ENCODE results near the gene PHF24. TPM values are rescaled to one million over a fixed set of nuclear protein-coding genes. Genes with fewer than 3 reads are reported as not detected.

Gene PHF24
- total and polyA plus RNA-seq, 2 donors: 0.28 to 0.37 TPM

DNA sequence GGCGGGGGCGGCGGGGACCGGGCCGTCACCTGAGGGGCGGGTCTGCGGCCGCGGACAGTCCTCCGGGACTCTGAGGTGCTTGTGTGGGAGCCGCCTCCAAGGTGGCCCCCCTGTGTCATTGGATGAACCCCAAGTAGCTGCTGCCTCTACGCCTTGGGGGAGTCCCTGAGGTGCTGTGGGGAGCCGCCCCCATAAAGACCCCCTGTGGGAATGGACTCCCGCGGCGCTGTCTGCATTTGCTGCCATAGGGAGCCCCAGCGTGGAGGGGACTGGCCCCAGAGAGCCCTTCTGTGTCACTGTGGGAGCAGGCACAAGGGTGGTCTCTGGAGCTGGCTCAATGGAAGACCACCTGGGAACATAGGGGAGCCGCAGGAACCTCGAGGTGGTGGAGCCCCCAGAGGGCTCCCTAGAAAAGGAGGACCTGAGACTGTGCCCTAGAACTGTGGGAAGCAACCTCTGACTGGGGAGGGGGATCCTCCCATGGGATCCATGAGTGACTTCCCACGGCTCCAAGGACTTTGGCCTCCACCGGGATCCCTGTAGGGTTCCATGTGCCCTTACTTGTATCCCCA is 412 bp downstream of the PHF24 start:
- Histone ChIP-seq H3K36me3 (ENCODE audit: control insufficient read depth in 2 of 2, insufficient read depth in 2 of 2, low read length in 1 of 2) (no peaks in the 10 kb centered on the region), H3K27me3 (ENCODE audit: control insufficient read depth in 2 of 2, insufficient read depth in 1 of 2, low read length in 1 of 2) (peaks cover 41 to 91% of the 10 kb centered on the region in 2 donors), H3K9me3 (ENCODE audit: control insufficient read depth in 2 of 2, insufficient read depth in 1 of 2, low read length in 1 of 2) (no peaks in the 10 kb centered on the region), H3K27ac (ENCODE audit: low read depth in 1 of 2, low read length in 1 of 2) (no peak overlapping the region), H3K4me3 (ENCODE audit: low read length in 2 of 2) (peak overlapping the region in 1 of 2 donors; percentile 51), H3K4me1 (ENCODE audit: control insufficient read depth in 2 of 2, insufficient read depth in 2 of 2, low read length in 2 of 2) (peaks cover 2% of the 10 kb centered on the region in 2 donors)
- DNase-seq (ENCODE audit: low read depth in 6 of 9, low spot score in 9 of 9): no peak
- WGBS: 14% methylated on average over 21 of the region's 21 CpGs

DNA sequence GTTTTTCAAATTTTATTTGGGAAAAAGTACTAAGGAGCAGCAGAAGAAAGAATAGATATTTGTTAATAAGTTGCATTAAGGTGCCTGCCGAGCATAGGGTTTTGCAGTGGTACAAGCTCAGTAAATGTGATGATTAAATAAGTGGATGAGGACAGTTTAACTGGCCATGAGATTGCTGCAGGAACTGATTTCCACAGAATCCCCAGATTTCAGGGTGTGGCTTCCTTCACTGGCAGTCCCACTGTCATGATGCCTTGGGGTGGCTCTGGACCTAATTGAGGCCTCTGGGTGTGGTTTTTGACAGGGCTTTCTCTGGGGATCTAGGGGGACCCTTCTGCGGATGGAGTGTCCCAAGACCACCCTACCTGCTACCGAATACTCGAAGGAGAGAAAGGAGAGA is 1.4 kb downstream of the PHF24 start:
- peaks cover 2% of the 10 kb centered on the region in 2 donors for H3K4me1 ChIP-seq (ENCODE audit: control insufficient read depth in 2 of 2, insufficient read depth in 2 of 2, low read length in 2 of 2)
- 97% methylated on average over 4 of the region's 4 CpGs for WGBS
- H3K27me3 ChIP-seq (ENCODE audit: control insufficient read depth in 2 of 2, insufficient read depth in 1 of 2, low read length in 1 of 2): peaks cover 37 to 86% of the 10 kb centered on the region in 2 donors
- H3K36me3 ChIP-seq (ENCODE audit: control insufficient read depth in 2 of 2, insufficient read depth in 2 of 2, low read length in 1 of 2): no peaks in the 10 kb centered on the region
- no peak for DNase-seq (ENCODE audit: low read depth in 6 of 9, low spot score in 9 of 9)
- H3K4me3 ChIP-seq (ENCODE audit: low read length in 2 of 2): no peak overlapping the region
- H3K27ac ChIP-seq (ENCODE audit: low read depth in 1 of 2, low read length in 1 of 2): no peak overlapping the region
- H3K9me3 ChIP-seq (ENCODE audit: control insufficient read depth in 2 of 2, insufficient read depth in 1 of 2, low read length in 1 of 2): no peaks in the 10 kb centered on the region

DNA sequence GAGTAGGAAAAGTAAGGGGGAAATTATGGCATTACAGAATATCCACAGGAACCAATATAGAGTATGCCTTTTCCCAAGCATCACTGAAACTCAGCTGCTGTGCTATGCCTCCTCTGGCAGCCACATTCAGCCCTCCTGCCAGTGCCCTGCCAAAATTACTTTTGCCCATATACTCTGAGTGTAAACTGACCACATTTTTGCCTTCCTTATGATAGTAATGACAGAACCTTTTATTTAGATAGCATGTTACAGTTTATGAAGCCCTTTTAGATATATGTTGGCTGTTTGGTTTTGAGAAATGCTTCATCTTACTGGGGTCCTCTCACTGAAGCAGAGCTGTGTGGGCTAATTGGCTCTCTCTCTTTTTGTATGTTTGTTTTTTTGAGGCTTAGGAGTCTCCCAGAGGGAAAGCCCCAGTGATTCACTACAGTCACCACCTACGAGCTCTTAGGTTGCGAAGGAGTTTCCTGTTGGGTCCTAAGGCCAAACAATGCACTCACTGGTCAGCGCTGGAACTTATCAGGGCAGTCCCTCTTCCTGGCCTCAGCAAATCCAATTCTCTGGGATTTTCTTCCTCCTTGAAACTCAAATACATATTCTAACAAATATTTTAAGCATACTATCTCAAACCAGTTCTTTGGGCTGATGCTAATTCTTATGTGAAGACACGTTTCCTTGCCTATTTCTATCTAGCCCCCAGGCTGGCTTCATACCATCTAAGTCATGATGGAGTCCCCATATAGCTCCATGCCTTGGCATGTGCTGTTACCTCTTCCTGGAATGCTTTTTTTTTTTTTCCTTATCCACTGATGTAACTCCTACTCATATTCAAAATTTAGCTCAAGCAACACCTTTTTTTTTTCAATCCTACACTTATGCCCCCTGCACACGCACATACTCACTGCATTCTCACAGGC is 3.7 kb downstream of the PHF24 start:
- Histone ChIP-seq H3K27ac (ENCODE audit: low read depth in 1 of 2, low read length in 1 of 2) (no peak overlapping the region), H3K4me1 (ENCODE audit: control insufficient read depth in 2 of 2, insufficient read depth in 2 of 2, low read length in 2 of 2) (peaks cover 2% of the 10 kb centered on the region in 2 donors), H3K27me3 (ENCODE audit: control insufficient read depth in 2 of 2, insufficient read depth in 1 of 2, low read length in 1 of 2) (peaks cover 30 to 81% of the 10 kb centered on the region in 2 donors), H3K4me3 (ENCODE audit: low read length in 2 of 2) (no peak overlapping the region), H3K36me3 (ENCODE audit: control insufficient read depth in 2 of 2, insufficient read depth in 2 of 2, low read length in 1 of 2) (no peaks in the 10 kb centered on the region), H3K9me3 (ENCODE audit: control insufficient read depth in 2 of 2, insufficient read depth in 1 of 2, low read length in 1 of 2) (no peaks in the 10 kb centered on the region)
- no peak for DNase-seq (ENCODE audit: low read depth in 6 of 9, low spot score in 9 of 9)
- 62% methylated on average over 5 of the region's 5 CpGs for WGBS

DNA sequence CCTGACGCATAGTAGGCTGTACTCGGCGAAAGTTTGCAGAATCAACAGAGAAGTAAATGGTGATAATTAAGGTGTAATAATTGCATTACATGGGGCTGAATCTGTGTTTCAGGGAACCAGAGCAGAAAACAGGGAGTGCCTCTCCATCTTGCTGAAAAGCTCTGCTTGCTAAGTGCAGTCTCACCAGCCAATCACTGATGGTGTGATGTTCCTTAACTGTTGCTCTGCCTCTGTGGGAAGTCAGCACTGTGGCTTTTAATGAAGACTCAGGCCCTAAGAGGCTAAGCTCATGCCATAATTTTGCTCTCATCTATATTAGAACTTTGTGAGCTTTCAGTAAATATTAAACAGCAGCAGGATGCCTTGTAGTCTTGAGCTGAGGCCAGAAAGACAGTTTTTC is 4.5 kb downstream of the PHF24 start:
- Histone ChIP-seq H3K36me3 (ENCODE audit: control insufficient read depth in 2 of 2, insufficient read depth in 2 of 2, low read length in 1 of 2) (no peaks in the 10 kb centered on the region), H3K27ac (ENCODE audit: low read depth in 1 of 2, low read length in 1 of 2) (no peak overlapping the region), H3K4me1 (ENCODE audit: control insufficient read depth in 2 of 2, insufficient read depth in 2 of 2, low read length in 2 of 2) (peaks cover 2% of the 10 kb centered on the region in 2 donors), H3K4me3 (ENCODE audit: low read length in 2 of 2) (no peak overlapping the region), H3K9me3 (ENCODE audit: control insufficient read depth in 2 of 2, insufficient read depth in 1 of 2, low read length in 1 of 2) (no peaks in the 10 kb centered on the region), H3K27me3 (ENCODE audit: control insufficient read depth in 2 of 2, insufficient read depth in 1 of 2, low read length in 1 of 2) (peaks cover 25 to 76% of the 10 kb centered on the region in 2 donors)
- DNase-seq (ENCODE audit: low read depth in 6 of 9, low spot score in 9 of 9): no peak
- 94% methylated on average over 3 of the region's 3 CpGs for WGBS

DNA sequence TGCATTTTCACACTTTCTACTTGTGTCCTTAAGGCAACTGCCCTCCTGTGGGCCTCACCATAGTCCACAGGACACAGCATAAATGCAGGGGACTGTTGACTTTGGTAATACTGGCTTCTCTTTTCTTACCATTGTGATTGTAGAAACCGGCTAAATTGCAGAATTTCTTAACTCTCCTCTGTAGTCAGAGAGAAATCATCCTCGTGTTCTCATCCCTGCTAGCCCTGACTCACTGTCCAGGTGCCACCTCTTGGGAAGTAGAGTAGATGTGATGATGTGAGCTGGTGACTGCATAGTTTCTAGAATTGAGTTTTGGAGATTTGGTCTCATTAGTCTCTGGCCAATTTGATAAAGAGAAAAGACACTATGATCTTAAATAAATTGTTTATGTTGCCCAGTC is 5.5 kb downstream of the PHF24 start:
- Histone ChIP-seq H3K4me1 (ENCODE audit: control insufficient read depth in 2 of 2, insufficient read depth in 2 of 2, low read length in 2 of 2) (no peaks in the 10 kb centered on the region), H3K36me3 (ENCODE audit: control insufficient read depth in 2 of 2, insufficient read depth in 2 of 2, low read length in 1 of 2) (no peaks in the 10 kb centered on the region), H3K4me3 (ENCODE audit: low read length in 2 of 2) (no peak overlapping the region), H3K27ac (ENCODE audit: low read depth in 1 of 2, low read length in 1 of 2) (no peak overlapping the region), H3K9me3 (ENCODE audit: control insufficient read depth in 2 of 2, insufficient read depth in 1 of 2, low read length in 1 of 2) (no peaks in the 10 kb centered on the region), H3K27me3 (ENCODE audit: control insufficient read depth in 2 of 2, insufficient read depth in 1 of 2, low read length in 1 of 2) (peaks cover 16 to 72% of the 10 kb centered on the region in 2 donors)
- 78% methylated on average over 2 of the region's 2 CpGs for WGBS
- DNase-seq (ENCODE audit: low read depth in 6 of 9, low spot score in 9 of 9): no peak

DNA sequence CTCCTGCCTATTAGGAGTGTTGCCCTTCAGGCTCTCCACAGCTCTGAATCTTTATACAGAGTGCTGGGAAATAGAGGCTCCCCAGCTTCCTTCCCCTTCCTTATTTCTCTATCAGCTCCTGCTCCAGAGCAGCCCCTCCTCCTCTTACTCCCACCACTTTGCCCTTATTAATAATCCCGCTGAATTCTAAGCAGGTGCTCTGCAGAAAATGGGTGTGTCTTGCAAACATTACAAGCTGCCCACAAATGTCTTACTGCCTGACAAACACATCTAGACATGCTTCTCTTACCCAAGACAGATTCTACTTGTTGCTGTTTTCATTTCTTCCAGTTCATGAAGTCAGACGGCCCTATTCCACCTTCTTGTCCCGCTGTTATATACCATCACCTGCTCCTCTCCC is 6.4 kb downstream of the PHF24 start:
- Histone ChIP-seq H3K9me3 (ENCODE audit: control insufficient read depth in 2 of 2, insufficient read depth in 1 of 2, low read length in 1 of 2) (no peaks in the 10 kb centered on the region), H3K36me3 (ENCODE audit: control insufficient read depth in 2 of 2, insufficient read depth in 2 of 2, low read length in 1 of 2) (no peaks in the 10 kb centered on the region), H3K27ac (ENCODE audit: low read depth in 1 of 2, low read length in 1 of 2) (no peak overlapping the region), H3K4me1 (ENCODE audit: control insufficient read depth in 2 of 2, insufficient read depth in 2 of 2, low read length in 2 of 2) (no peaks in the 10 kb centered on the region), H3K27me3 (ENCODE audit: control insufficient read depth in 2 of 2, insufficient read depth in 1 of 2, low read length in 1 of 2) (peaks cover 9 to 65% of the 10 kb centered on the region in 2 donors), H3K4me3 (ENCODE audit: low read length in 2 of 2) (no peak overlapping the region)
- no peak for DNase-seq (ENCODE audit: low read depth in 6 of 9, low spot score in 9 of 9)
- WGBS: 85% methylated on average over 3 of the region's 3 CpGs

DNA sequence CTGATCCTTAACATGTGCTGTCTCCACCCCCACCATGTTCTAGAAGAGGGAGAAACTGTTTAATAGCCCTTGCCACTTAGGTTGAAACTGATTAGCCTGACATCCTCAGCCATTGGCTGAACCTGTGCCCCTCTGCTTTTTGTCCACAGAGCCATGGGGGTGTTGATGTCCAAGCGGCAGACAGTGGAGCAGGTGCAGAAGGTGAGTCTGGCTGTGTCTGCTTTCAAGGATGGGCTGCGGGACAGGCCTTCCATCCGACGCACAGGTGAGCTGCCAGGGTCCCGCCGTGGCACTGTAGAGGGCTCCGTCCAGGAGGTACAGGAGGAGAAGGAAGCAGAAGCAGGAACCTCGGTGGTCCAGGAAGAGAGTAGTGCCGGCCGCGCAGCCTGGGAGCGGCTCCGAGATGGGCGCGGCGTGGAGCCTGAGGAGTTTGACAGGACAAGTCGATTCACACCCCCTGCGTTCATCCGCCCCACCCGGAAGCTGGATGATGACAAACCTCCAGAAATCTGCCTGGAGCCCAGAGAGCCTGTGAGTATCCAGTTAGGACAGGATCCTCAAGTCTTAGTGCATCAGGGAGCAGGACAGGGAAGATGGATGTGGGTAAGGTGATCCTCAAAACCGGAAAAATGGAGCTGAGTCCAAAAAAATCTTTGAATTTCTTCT is 13.2 kb downstream of the PHF24 start:
- H3K36me3 ChIP-seq (ENCODE audit: control insufficient read depth in 2 of 2, insufficient read depth in 2 of 2, low read length in 1 of 2): no peaks in the 10 kb centered on the region
- no peak for DNase-seq (ENCODE audit: low read depth in 6 of 9, low spot score in 9 of 9)
- H3K27me3 ChIP-seq (ENCODE audit: control insufficient read depth in 2 of 2, insufficient read depth in 1 of 2, low read length in 1 of 2): peaks cover 0 to 21% of the 10 kb centered on the region in 2 donors
- no peaks in the 10 kb centered on the region for H3K4me1 ChIP-seq (ENCODE audit: control insufficient read depth in 2 of 2, insufficient read depth in 2 of 2, low read length in 2 of 2)
- H3K27ac ChIP-seq (ENCODE audit: low read depth in 1 of 2, low read length in 1 of 2): no peak overlapping the region
- WGBS: 95% methylated on average over 21 of the region's 21 CpGs
- no peak overlapping the region for H3K4me3 ChIP-seq (ENCODE audit: low read length in 2 of 2)
- H3K9me3 ChIP-seq (ENCODE audit: control insufficient read depth in 2 of 2, insufficient read depth in 1 of 2, low read length in 1 of 2): no peaks in the 10 kb centered on the region

DNA sequence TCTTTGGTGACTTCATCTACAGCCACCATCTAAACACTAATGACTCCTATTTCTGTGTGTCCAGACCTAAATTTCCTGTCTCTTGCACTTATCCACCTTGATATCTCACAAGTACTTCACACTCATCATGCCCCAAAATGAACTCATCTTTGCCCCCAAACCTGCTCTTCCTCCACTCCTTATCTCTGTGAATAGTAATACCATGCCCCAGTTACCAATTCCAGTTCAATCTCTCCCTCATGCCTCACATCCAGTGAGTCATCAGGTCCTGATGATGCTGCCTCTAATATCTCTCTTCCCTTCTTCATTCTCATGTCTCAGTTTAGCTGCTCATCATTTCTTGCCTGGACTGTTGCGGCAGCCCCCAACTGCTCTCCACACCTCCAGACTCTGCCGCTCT is 16.6 kb downstream of the PHF24 start:
- 96% methylated on average over 2 of the region's 2 CpGs for whole genome bisulfite sequencing
- Histone ChIP-seq H3K27ac (ENCODE audit: low read depth in 1 of 2, low read length in 1 of 2) (no peak overlapping the region), H3K9me3 (ENCODE audit: control insufficient read depth in 2 of 2, insufficient read depth in 1 of 2, low read length in 1 of 2) (no peaks in the 10 kb centered on the region), H3K36me3 (ENCODE audit: control insufficient read depth in 2 of 2, insufficient read depth in 2 of 2, low read length in 1 of 2) (no peaks in the 10 kb centered on the region), H3K4me3 (ENCODE audit: low read length in 2 of 2) (no peak overlapping the region), H3K4me1 (ENCODE audit: control insufficient read depth in 2 of 2, insufficient read depth in 2 of 2, low read length in 2 of 2) (no peaks in the 10 kb centered on the region), H3K27me3 (ENCODE audit: control insufficient read depth in 2 of 2, insufficient read depth in 1 of 2, low read length in 1 of 2) (peaks cover 0 to 17% of the 10 kb centered on the region in 2 donors)
- no peak for DNase-seq (ENCODE audit: low read depth in 6 of 9, low spot score in 9 of 9)

DNA sequence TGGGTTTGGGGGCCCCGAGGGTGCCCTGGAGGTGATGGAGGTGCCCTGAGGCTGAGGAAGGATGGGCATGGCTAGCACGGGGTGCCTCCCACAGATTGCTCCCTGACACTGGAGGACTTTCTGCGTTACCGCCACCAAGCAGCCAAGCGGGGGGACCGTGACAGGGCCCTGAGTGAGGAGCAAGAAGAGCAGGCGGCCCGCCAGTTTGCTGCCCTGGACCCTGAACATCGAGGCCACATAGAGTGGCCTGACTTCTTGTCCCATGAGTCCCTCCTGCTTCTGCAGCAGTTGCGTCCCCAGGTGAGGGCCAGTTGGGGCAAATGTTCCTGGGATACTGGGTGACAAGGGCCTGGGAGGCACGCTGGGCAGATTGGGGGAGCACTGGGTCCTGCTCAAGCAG is 18.4 kb downstream of the PHF24 start:
- Histone ChIP-seq H3K4me3 (ENCODE audit: low read length in 2 of 2) (no peak overlapping the region), H3K4me1 (ENCODE audit: control insufficient read depth in 2 of 2, insufficient read depth in 2 of 2, low read length in 2 of 2) (no peaks in the 10 kb centered on the region), H3K36me3 (ENCODE audit: control insufficient read depth in 2 of 2, insufficient read depth in 2 of 2, low read length in 1 of 2) (no peaks in the 10 kb centered on the region), H3K27ac (ENCODE audit: low read depth in 1 of 2, low read length in 1 of 2) (no peak overlapping the region), H3K27me3 (ENCODE audit: control insufficient read depth in 2 of 2, insufficient read depth in 1 of 2, low read length in 1 of 2) (peaks cover 0 to 10% of the 10 kb centered on the region in 2 donors), H3K9me3 (ENCODE audit: control insufficient read depth in 2 of 2, insufficient read depth in 1 of 2, low read length in 1 of 2) (no peaks in the 10 kb centered on the region)
- no peak for DNase-seq (ENCODE audit: low read depth in 6 of 9, low spot score in 9 of 9)
- 98% methylated on average over 11 of the region's 11 CpGs for WGBS
